ENCODE data around the gene MRPS35.

DNA sequence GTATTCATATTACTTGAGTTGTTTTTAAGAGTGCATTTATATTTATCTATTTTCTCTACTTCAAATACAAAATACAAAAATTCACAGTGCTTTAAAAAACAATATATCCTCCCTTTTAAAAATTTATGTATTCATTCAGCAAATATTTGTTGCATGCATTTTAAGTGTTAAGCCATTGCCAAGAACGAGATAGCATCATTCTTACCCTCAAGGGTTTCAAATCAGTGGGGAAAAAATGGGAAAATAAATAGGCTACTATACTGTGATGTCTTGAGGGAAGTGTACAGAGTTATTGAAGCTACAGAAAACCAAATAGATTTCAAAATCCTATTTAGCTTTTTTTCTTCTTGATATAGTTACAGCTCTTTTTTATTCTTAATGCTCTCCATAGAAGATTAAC lies 23.2 kb downstream of the MRPS35 start:
- TF ChIP-seq EP300 (IDR thresholded peaks at IDR 0.05) (no peak), POLR2A (IDR thresholded peaks at IDR 0.05) (no peak)
- TF ChIP-seq, protein P1, sequence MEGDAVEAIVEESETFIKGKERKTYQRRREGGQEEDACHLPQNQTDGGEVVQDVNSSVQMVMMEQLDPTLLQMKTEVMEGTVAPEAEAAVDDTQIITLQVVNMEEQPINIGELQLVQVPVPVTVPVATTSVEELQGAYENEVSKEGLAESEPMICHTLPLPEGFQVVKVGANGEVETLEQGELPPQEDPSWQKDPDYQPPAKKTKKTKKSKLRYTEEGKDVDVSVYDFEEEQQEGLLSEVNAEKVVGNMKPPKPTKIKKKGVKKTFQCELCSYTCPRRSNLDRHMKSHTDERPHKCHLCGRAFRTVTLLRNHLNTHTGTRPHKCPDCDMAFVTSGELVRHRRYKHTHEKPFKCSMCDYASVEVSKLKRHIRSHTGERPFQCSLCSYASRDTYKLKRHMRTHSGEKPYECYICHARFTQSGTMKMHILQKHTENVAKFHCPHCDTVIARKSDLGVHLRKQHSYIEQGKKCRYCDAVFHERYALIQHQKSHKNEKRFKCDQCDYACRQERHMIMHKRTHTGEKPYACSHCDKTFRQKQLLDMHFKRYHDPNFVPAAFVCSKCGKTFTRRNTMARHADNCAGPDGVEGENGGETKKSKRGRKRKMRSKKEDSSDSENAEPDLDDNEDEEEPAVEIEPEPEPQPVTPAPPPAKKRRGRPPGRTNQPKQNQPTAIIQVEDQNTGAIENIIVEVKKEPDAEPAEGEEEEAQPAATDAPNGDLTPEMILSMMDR (IDR thresholded peaks at IDR 0.05): no peak
